ENCODE measurements around the gene SLC19A2.

Gene SLC19A2

GRCh38 chr1:169468982-169469381 is 16.8 kb downstream of the SLC19A2 start:
- Histone ChIP-seq H3K9ac (ENCODE audit: low read depth, low read length) (no peak overlapping the region), H3K4me2 (ENCODE audit: insufficient read depth, low read length) (no peak overlapping the region), H3K4me3 (ENCODE audit: low read depth in 1 of 2, low read length in 2 of 2) (no peak overlapping the region), H3K27ac (ENCODE audit: low read length) (no peak overlapping the region), H4K20me1 (ENCODE audit: insufficient read depth, low read length) (no peaks in the 10 kb centered on the region), H3K4me1 (ENCODE audit: insufficient read depth, low read length) (no peaks in the 10 kb centered on the region), H3K36me3 (ENCODE audit: insufficient read depth, low read length) (peaks cover 4% of the 10 kb centered on the region; the same call in 1 of the 2 replicates), H2AFZ (ENCODE audit: low read depth, low read length) (no peak overlapping the region), H3K9me3 (ENCODE audit: insufficient read depth, low read length, severe bottlenecking) (no peaks in the 10 kb centered on the region), H3K27me3 (ENCODE audit: insufficient read depth, low read length, poor library complexity) (no peaks in the 10 kb centered on the region), H3K79me2 (ENCODE audit: insufficient read depth, low read length) (no peaks in the 10 kb centered on the region)
- TF ChIP-seq EZH2 (IDR thresholded peaks at IDR 0.05; ENCODE audit: borderline replicate concordance, low read depth, low read length, severe bottlenecking) = no peak
- no peak for TF ChIP-seq CTCF (IDR thresholded peaks at IDR 0.05; ENCODE audit: borderline replicate concordance, extremely low read depth, low read length, poor library complexity, severe bottlenecking)
- no peak for DNase-seq
- no peak for ATAC-seq (ENCODE audit: insufficient read depth, low read depth)

- Histone ChIP-seq H3K27me3 (ENCODE audit: insufficient read depth, low read length, poor library complexity) (no peaks in the 10 kb centered on the region), H4K20me1 (ENCODE audit: insufficient read depth, low read length) (no peaks in the 10 kb centered on the region), H3K27ac (ENCODE audit: low read length) (no peak overlapping the region), H3K36me3 (ENCODE audit: insufficient read depth, low read length) (peaks cover 4% of the 10 kb centered on the region; the same call in 1 of the 2 replicates), H3K9ac (ENCODE audit: low read depth, low read length) (no peak overlapping the region), H3K9me3 (ENCODE audit: insufficient read depth, low read length, severe bottlenecking) (no peaks in the 10 kb centered on the region), H3K4me1 (ENCODE audit: insufficient read depth, low read length) (no peaks in the 10 kb centered on the region), H2AFZ (ENCODE audit: low read depth, low read length) (no peak overlapping the region), H3K4me2 (ENCODE audit: insufficient read depth, low read length) (no peak overlapping the region), H3K79me2 (ENCODE audit: insufficient read depth, low read length) (no peaks in the 10 kb centered on the region), H3K4me3 (ENCODE audit: low read depth in 1 of 2, low read length in 2 of 2) (no peak overlapping the region)
- TF ChIP-seq CTCF (IDR thresholded peaks at IDR 0.05; ENCODE audit: borderline replicate concordance, extremely low read depth, low read length, poor library complexity, severe bottlenecking) (peak; percentile 60), EZH2 (IDR thresholded peaks at IDR 0.05; ENCODE audit: borderline replicate concordance, low read depth, low read length, severe bottlenecking) (no peak)
- DNase-seq (peak; percentile 44), ATAC-seq (ENCODE audit: insufficient read depth, low read depth) (peak; percentile 68; the same call in 2 of the 3 replicates)
Observed at GRCh38 chr1:169466259-169467230, 19.2 kb downstream of the SLC19A2 start.

GRCh38 chr1:169465281-169465680 is 20.5 kb downstream of the SLC19A2 start:
- Histone ChIP-seq H3K4me1 (ENCODE audit: insufficient read depth, low read length) (no peaks in the 10 kb centered on the region), H3K4me3 (ENCODE audit: low read depth in 1 of 2, low read length in 2 of 2) (no peak overlapping the region), H2AFZ (ENCODE audit: low read depth, low read length) (no peak overlapping the region), H3K79me2 (ENCODE audit: insufficient read depth, low read length) (no peaks in the 10 kb centered on the region), H4K20me1 (ENCODE audit: insufficient read depth, low read length) (no peaks in the 10 kb centered on the region), H3K9me3 (ENCODE audit: insufficient read depth, low read length, severe bottlenecking) (no peaks in the 10 kb centered on the region), H3K36me3 (ENCODE audit: insufficient read depth, low read length) (peaks cover 4% of the 10 kb centered on the region; the same call in 1 of the 2 replicates), H3K4me2 (ENCODE audit: insufficient read depth, low read length) (no peak overlapping the region), H3K27ac (ENCODE audit: low read length) (no peak overlapping the region), H3K9ac (ENCODE audit: low read depth, low read length) (no peak overlapping the region), H3K27me3 (ENCODE audit: insufficient read depth, low read length, poor library complexity) (no peaks in the 10 kb centered on the region)
- TF ChIP-seq CTCF (IDR thresholded peaks at IDR 0.05; ENCODE audit: borderline replicate concordance, extremely low read depth, low read length, poor library complexity, severe bottlenecking) = no peak
- no peak for TF ChIP-seq EZH2 (IDR thresholded peaks at IDR 0.05; ENCODE audit: borderline replicate concordance, low read depth, low read length, severe bottlenecking)
- no peak for ATAC-seq (ENCODE audit: insufficient read depth, low read depth)
- no peak for DNase-seq

All from DND-41 (cell line).